Activated naive CD4-positive, alpha-beta T cell treated with anti-CD3 and anti-CD28 coated beads, Interleukin-2, amount 50 U/mL, for 24 hours (primary cell): Measurements from ENCODE around the gene ADORA3.

Experiments used
- H3K27ac Mint-ChIP-seq: one replicate; pipeline ENCODE4 v1.8.0; 2021; ENCODE audit warnings: mild to moderate bottlenecking, mixed read lengths
- H3K27me3 Mint-ChIP-seq: one replicate; pipeline ENCODE4 v1.8.0; 2021; ENCODE audit warnings: mixed read lengths
- H3K36me3 Mint-ChIP-seq: one replicate; pipeline ENCODE4 v1.8.0; 2021; ENCODE audit warnings: mixed read lengths
- H3K4me1 Mint-ChIP-seq: one replicate; pipeline ENCODE4 v1.8.0; 2021; ENCODE audit warnings: mixed read lengths
- H3K4me3 Mint-ChIP-seq: one replicate; pipeline ENCODE4 v1.8.0; 2021; ENCODE audit warnings: mild to moderate bottlenecking, mixed read lengths
- H3K9me3 Mint-ChIP-seq: one replicate; pipeline ENCODE4 v1.8.0; 2021; ENCODE audit warnings: mixed read lengths

ADORA3 gene

DNA sequence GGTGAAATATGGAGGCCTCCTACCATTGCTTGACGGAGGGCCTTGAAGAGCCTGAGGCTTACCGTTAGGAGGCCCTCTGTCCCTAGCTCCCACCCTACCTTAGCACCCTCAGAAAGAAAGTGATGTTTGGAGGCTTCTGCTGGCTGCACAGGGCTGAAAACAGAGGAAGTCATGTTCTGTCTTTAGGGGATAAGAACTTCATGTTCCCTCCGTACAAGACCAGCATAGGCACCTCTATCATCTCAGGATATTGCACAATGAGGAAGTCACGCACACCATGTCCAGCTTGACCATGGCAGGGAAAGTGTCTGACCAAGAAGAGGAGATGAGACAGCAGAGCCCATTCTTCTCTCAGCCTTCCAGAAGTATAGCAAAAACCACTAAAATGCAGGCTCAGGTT is 13.8 kb downstream of the ADORA3 start:
- H3K9me3 Mint-ChIP-seq, result no peaks in the 10 kb centered on the region
- no peaks in the 10 kb centered on the region for H3K4me1 Mint-ChIP-seq
- no peaks in the 10 kb centered on the region for H3K27me3 Mint-ChIP-seq
- H3K4me3 Mint-ChIP-seq, result no peak overlapping the region
- no peak overlapping the region for H3K27ac Mint-ChIP-seq
- H3K36me3 Mint-ChIP-seq, result no peaks in the 10 kb centered on the region

DNA sequence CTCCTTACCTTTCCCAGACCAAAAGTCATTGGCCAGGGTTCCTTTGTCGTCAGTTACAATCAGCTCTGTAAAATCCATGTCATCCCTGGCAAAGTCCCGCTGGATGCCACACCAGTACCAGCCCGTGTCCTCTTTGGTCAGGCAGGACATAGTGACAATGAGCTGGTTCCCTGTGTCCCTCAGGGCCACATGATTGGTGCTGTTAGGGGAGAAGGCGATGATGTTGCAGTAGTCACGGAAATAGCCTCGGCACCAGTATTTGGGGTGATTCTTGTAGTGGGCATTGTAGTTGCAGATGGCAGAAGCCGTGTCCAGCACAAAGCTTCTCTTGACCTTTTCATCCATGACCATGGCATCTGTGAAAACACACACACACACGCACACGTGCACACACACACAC is 14.8 kb downstream of the ADORA3 start:
- Mint-ChIP-seq H3K4me3 (no peak overlapping the region), H3K9me3 (no peaks in the 10 kb centered on the region), H3K36me3 (no peaks in the 10 kb centered on the region), H3K27me3 (no peaks in the 10 kb centered on the region), H3K4me1 (peaks cover under 1% of the 10 kb centered on the region), H3K27ac (no peak overlapping the region)

DNA sequence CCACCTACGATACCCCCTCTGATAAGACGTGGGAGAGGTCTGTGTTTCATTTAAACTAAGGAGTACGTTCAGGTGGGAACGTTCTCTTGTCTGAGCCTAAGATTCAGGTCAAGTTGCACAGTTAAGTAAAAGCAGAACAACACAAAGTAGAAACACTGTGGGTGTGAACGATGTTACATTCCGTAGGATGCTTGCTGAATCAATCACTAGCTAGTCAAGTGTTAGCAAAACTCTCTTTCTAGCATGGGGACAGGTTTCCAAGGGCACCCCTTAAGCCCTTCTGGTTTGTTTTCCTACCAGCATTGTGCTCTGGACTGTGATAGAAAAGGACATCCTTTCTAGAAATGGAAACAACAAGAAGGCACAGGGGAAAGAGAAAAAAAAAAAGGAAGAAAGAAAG is 16.3 kb downstream of the ADORA3 start:
- H3K9me3 Mint-ChIP-seq, result no peaks in the 10 kb centered on the region
- H3K36me3 Mint-ChIP-seq, result no peaks in the 10 kb centered on the region
- H3K4me1 Mint-ChIP-seq, result peaks cover 12% of the 10 kb centered on the region
- no peak overlapping the region for H3K27ac Mint-ChIP-seq
- no peak overlapping the region for H3K4me3 Mint-ChIP-seq
- H3K27me3 Mint-ChIP-seq, result no peaks in the 10 kb centered on the region

DNA sequence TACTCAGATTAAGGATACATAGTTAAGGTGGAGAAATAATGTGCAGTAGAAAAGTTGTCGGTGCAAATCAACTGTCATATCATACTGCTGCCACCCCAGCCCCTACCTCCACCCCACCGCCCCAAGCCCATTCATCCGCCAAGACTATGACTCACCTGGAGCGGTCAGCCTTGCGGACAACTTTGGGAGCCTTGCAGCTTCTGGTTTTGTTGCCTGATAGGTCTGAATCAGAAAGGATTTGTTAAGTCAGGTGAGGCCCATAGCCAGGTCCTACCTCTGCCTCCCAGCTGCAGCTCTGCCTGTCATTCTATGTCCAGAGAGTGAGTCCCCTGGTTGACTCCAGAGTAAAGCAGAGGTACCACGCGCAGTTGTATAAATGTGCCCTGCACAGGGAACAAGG is 17.0 kb downstream of the ADORA3 start:
- no peaks in the 10 kb centered on the region for H3K27me3 Mint-ChIP-seq
- no peaks in the 10 kb centered on the region for H3K9me3 Mint-ChIP-seq
- H3K4me1 Mint-ChIP-seq, result peaks cover 19% of the 10 kb centered on the region
- no peak overlapping the region for H3K4me3 Mint-ChIP-seq
- no peak overlapping the region for H3K27ac Mint-ChIP-seq
- no peaks in the 10 kb centered on the region for H3K36me3 Mint-ChIP-seq

DNA sequence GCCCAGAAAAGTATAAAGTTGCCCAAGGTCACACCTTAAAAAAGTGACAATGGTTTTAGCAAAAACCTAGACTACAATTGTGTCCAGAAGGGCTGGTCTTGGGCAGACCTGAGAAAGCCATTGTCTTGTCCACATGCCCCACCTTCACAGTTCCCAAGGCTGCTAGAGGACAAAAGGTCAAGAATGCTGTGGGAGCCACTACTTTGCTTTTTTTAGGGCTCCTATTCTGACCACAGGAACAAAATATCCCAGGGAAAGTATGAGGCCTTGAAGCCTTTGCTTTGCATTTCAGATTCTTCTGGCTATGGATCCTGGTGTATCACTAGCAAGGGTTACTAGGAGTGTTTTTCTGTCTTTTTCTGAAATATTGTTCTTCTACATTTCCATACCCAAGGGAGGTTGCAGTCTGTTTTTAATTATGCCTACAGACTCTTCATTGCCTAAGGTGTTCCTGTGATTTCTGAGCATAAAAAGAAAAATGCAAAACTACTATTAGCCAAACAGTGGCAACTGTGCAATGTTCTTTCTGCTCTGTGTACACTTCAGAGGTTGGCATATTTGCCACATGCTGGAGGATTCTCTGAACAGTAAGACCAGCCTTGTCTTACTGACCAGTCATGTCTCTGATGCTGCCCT is 18.9 kb downstream of the ADORA3 start:
- no peak overlapping the region for H3K27ac Mint-ChIP-seq
- no peaks in the 10 kb centered on the region for H3K36me3 Mint-ChIP-seq
- no peaks in the 10 kb centered on the region for H3K9me3 Mint-ChIP-seq
- H3K4me3 Mint-ChIP-seq, result no peak overlapping the region
- H3K27me3 Mint-ChIP-seq, result no peaks in the 10 kb centered on the region
- peaks cover 25% of the 10 kb centered on the region for H3K4me1 Mint-ChIP-seq

DNA sequence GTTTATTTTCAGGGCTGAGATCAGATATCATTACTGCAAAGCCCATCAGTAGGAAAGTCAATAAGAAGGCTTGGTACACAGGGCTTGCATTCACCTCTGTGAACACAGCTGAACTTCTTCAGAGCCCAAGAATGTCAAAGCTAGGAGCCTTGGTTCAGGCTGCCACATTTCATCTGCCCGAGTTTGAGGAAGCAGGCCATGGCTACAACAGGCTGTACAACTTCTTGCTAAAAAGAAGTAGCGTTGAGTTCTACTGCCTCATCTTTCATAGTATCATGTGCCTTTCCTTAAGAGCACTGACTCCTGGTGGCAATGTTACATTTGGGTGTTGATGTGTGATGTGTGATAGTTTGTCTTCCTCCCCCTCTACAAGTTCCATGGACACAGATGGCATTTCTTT is 19.6 kb downstream of the ADORA3 start:
- Mint-ChIP-seq H3K27ac (no peak overlapping the region), H3K4me3 (no peak overlapping the region), H3K27me3 (no peaks in the 10 kb centered on the region), H3K4me1 (peaks cover 31% of the 10 kb centered on the region), H3K9me3 (no peaks in the 10 kb centered on the region), H3K36me3 (no peaks in the 10 kb centered on the region)

DNA sequence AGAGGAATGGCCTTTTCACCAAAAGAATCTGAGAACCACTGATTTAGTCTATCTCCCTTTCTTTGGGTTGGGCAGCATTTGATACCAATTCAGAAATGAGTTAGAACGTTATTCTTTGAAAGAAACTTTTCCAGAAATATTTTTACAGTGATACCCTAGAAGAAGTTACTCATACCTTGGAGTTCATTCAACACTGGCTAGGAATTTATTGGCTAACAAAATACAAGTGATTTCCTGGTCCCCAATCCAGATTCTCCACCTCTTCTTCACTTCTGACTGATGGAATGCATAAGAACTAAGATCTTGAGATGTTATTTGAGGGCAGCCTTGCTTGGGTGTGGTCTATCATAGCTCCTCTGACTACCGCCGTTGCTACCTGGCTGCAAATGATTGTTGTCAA is 20.3 kb downstream of the ADORA3 start:
- no peak overlapping the region for H3K27ac Mint-ChIP-seq
- H3K4me3 Mint-ChIP-seq, result no peak overlapping the region
- peaks cover 4% of the 10 kb centered on the region for H3K36me3 Mint-ChIP-seq
- H3K27me3 Mint-ChIP-seq, result no peaks in the 10 kb centered on the region
- H3K4me1 Mint-ChIP-seq, result peaks cover 38% of the 10 kb centered on the region
- H3K9me3 Mint-ChIP-seq, result peaks cover 4% of the 10 kb centered on the region

DNA sequence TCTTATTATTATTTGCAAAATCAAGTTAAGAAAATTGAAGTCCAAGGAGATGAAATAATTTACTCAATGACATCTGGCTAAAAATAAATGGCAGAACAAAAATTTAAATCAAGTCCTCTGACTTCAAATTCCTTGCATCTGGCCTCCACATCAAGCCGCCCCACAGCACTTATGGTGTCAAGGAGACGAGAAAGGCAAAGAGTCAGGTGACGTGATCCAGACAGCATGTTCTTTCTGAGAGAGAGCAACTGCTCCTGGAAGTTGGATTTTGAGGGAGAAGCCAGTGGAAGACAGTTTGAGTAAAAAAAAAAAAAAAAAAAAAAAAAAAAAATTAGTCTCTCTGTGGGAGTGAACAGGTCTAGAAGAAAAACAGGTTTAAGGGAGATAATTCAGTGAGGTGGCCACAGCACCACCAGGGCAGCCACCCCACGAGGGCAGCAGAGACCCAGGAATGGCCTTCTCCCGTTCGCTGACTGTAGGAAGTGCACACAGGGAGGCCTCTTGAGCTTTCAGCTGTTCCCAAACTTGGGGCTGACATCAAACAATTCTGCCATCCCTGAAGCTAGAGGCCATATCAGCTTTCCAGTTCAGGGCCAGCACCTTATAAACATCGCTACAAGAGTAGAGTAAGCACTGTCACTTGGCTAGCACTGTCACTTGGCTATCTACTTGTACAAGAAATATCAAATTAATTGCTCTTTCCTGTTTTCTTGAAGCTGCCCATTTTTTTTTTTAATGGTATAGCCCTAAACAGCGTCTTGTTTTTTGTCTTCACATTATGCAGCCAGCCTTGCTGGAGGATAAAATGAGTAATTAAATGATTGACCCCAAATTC is 21.8 kb downstream of the ADORA3 start:
- H3K4me3 Mint-ChIP-seq, result no peak overlapping the region

DNA sequence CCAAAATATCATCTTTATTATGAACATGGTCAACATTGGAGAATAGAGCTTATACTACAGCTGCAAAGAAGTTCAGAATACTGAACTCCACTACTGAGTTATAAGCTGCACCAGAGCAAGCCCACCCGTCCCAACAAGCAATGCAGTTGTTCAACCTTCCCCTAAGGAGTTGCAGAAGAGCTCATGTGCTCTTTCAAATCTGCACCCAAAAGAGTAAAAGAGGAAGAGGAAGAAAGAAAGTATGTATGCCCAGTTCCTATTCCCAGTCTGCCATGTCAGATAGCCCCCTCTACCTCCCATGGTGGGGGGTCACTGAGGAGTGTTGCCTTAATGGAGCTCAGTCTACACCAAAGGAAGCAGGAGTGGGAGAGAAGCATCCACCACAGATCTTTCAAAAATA is 22.8 kb downstream of the ADORA3 start:
- Mint-ChIP-seq H3K27ac (no peak overlapping the region), H3K27me3 (no peaks in the 10 kb centered on the region), H3K36me3 (peaks cover 11% of the 10 kb centered on the region), H3K4me1 (peaks cover 63% of the 10 kb centered on the region), H3K9me3 (peaks cover 10% of the 10 kb centered on the region), H3K4me3 (no peak overlapping the region)

More for the DNA sequence above, 21.8 kb downstream of the ADORA3 start:
- Mint-ChIP-seq H3K27ac (no peak overlapping the region), H3K36me3 (peaks cover 11% of the 10 kb centered on the region), H3K4me1 (peaks cover 53% of the 10 kb centered on the region), H3K9me3 (peaks cover 10% of the 10 kb centered on the region), H3K27me3 (no peaks in the 10 kb centered on the region)

DNA sequence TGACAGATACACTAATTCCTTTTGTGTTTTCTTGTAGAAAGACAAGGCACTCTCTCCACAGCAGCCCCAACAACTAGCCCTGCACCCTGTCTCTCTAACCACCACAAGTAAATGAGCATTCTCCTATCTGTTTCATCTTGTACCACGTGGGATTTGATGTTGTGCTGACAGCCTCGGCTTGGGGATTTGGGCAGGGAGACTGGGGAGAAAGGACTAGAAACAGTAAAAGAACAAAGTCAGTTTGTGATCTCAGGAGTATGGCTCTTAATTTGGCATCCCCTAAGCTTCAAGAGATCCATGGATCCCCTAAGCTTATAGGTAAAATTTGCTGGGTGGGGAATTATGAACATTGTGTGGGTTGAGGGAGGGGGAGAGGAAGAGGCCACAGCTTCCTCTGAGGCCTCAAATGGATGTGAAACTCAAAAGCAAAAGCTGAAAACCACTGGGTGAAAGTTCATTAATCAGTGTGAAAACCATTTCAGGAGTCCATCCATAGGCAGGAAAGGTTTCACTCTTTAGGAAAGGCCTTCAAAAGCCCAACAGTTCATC is 26.6 kb downstream of the ADORA3 start:
- peaks cover 15% of the 10 kb centered on the region for H3K36me3 Mint-ChIP-seq
- peak overlapping the region; percentile 94 for H3K27ac Mint-ChIP-seq
- peak overlapping the region; percentile 95 for H3K4me3 Mint-ChIP-seq
- H3K27me3 Mint-ChIP-seq, result no peaks in the 10 kb centered on the region
- peaks cover 10% of the 10 kb centered on the region for H3K9me3 Mint-ChIP-seq
- H3K4me1 Mint-ChIP-seq, result peaks cover 68% of the 10 kb centered on the region

DNA sequence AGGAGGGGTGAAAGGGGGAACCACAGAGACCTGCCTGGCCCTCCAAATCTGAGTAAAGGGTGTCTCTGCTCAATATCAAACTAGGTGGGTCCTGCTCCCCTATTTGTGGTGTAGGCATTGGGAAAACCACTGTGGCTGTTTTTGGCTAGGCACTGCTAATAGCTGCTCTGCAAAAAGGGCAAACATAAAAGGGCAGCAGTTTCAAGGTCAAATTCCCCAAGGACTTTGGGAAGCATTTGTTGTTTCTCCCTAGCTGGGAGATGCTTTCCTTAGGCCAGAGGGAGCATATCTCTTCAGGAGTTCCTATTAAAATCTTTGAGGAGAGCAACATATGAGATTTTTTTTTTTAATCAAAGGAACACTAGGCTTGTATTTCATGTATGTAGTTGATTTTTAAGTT is 27.2 kb downstream of the ADORA3 start:
- H3K36me3 Mint-ChIP-seq, result peaks cover 15% of the 10 kb centered on the region
- peak overlapping the region; percentile 95 for H3K4me3 Mint-ChIP-seq
- peak overlapping the region; percentile 94 for H3K27ac Mint-ChIP-seq
- H3K4me1 Mint-ChIP-seq, result peaks cover 62% of the 10 kb centered on the region
- H3K27me3 Mint-ChIP-seq, result no peaks in the 10 kb centered on the region
- peaks cover 10% of the 10 kb centered on the region for H3K9me3 Mint-ChIP-seq

DNA sequence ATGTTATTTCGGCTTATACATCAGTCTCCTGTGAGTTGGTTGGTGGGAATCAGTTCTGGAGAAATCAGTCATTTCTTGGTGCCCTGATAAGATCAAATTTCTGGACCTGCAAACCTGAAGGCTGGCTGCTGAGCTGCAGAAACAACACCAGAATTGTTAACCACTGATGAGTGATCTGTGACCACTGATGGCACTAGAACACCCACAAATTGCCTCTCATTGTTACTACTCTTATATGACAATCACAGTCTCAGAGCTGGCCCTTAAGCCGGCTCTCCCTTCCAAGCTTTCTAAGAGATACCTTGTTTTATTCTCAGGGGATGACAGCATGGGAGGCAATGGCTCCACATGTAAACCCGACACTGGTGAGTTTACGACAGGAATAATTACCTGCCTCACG is 27.7 kb downstream of the ADORA3 start:
- peaks cover 62% of the 10 kb centered on the region for H3K4me1 Mint-ChIP-seq
- H3K4me3 Mint-ChIP-seq, result peak overlapping the region; percentile 95
- H3K27ac Mint-ChIP-seq, result peak overlapping the region; percentile 94
- peaks cover 10% of the 10 kb centered on the region for H3K9me3 Mint-ChIP-seq
- H3K36me3 Mint-ChIP-seq, result peaks cover 15% of the 10 kb centered on the region
- H3K27me3 Mint-ChIP-seq, result no peaks in the 10 kb centered on the region

DNA sequence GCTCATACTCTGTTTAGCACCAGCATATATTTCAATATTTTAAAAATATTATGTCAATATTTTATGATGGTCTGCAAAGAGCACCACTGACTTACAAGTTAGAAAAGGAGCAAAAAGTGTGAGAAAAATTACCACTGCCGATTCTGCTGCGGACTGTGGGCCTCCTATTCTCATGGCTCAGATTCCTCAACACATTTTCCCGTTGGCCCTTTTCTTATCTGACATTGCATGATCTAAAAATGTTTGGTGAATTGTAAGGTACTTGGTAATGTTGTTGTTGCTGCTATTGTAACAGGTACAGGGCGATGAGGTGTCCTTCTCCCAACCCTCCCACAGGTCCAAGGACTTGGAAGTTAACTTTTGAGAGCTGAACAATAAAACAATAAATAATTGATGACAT is 28.9 kb downstream of the ADORA3 start:
- peaks cover 58% of the 10 kb centered on the region for H3K4me1 Mint-ChIP-seq
- peak overlapping the region; percentile 95 for H3K4me3 Mint-ChIP-seq
- peaks cover 10% of the 10 kb centered on the region for H3K9me3 Mint-ChIP-seq
- peaks cover 15% of the 10 kb centered on the region for H3K36me3 Mint-ChIP-seq
- H3K27me3 Mint-ChIP-seq, result no peaks in the 10 kb centered on the region
- peak overlapping the region; percentile 99 for H3K27ac Mint-ChIP-seq

DNA sequence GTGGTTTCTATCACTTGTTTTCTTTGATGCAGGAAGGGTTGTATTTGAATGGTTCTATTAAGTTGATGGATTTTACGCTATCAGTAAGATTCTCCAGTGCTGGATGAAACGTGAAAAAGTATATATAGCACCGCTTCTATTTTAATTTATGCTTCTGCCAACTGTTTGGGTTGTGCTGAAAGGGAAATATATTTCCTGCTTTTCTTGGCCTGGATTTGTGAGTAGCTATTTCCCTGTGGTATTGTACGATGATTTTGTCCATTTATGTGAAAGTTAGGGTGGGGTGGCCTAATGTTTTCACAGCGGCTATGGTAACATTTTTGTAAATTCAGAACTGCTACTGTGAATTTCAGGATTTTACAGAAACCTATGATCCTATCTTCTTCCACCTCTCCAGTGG is 29.3 kb downstream of the ADORA3 start:
- Mint-ChIP-seq H3K27ac (peak overlapping the region; percentile 99), H3K27me3 (no peaks in the 10 kb centered on the region), H3K4me1 (peaks cover 54% of the 10 kb centered on the region)

DNA sequence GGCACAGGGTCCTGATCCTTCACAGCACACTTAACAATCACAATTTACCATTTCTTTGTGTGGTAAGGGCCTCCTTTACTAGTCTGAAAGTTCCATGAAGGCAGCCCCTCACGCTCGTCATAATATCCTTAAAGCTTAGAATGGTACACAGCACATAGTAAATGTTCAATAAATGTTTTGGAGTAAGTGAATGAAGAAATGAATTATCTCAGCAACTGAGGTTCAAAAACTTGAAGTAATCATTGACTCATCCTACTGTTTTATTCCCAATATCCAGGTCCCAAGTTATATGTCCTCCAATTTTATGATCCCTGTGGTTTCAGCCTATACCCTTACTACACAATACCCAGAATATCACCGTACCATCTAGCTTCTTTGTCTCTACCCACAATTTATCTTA is 31.9 kb downstream of the ADORA3 start:
- Mint-ChIP-seq H3K27ac (no peak overlapping the region), H3K4me3 (no peak overlapping the region), H3K36me3 (peaks cover 6% of the 10 kb centered on the region), H3K9me3 (no peaks in the 10 kb centered on the region), H3K27me3 (no peaks in the 10 kb centered on the region), H3K4me1 (peaks cover 37% of the 10 kb centered on the region)

More for the DNA sequence above, 29.3 kb downstream of the ADORA3 start:
- H3K4me3 Mint-ChIP-seq, result peak overlapping the region; percentile 95
- peaks cover 15% of the 10 kb centered on the region for H3K36me3 Mint-ChIP-seq
- peaks cover 10% of the 10 kb centered on the region for H3K9me3 Mint-ChIP-seq

DNA sequence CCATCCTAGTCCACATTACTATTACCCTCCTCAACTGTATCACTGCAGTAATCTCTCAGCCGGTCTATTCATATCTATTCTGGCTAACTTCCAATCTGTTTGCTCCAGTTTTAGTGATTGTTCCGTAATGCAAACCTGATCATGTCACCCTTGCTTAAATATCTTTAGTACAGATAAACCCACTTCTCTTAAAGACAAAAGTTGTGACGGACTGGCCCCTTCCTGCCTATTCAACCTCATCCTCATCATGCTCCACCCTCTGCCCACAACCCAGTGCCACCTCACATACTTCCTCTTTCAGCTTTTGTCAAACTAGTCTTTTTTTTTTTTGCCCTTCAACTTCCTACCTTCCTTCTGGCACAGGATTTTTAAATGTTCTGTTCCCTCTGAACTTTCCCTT is 32.4 kb downstream of the ADORA3 start:
- H3K27ac Mint-ChIP-seq, result no peak overlapping the region
- H3K4me3 Mint-ChIP-seq, result no peak overlapping the region
- H3K4me1 Mint-ChIP-seq, result peaks cover 32% of the 10 kb centered on the region
- H3K27me3 Mint-ChIP-seq, result no peaks in the 10 kb centered on the region
- peaks cover 6% of the 10 kb centered on the region for H3K36me3 Mint-ChIP-seq
- no peaks in the 10 kb centered on the region for H3K9me3 Mint-ChIP-seq
